A673 (cell line): ENCODE results near the gene ATRIP. TPM values are rescaled to one million over a fixed set of nuclear protein-coding genes. Genes with fewer than 3 reads are reported as not detected.

ENCODE experiments used
- Bru-seq: library from RNA; stranded (reverse); fragments of 400-500 nt; gene quantifications from one replicate; lab custom pipeline; 2021; lab: Mats Ljungman, UMichigan
- BruChase-seq, 2 experiments: library from RNA; stranded (reverse); fragments of 400-500 nt; gene quantifications; one replicate each; lab custom pipeline; 2021; lab: Mats Ljungman, UMichigan
- BruUV-seq: library from RNA; stranded (reverse); fragments of 400-500 nt; replicated peaks from 2 replicates; lab custom pipeline; 2021; lab: Mats Ljungman, UMichigan
- CTCF ChIA-PET: fragments of 300-600 bp; sonication (Branson Sonifier 250); formaldehyde crosslinking; loops from one replicate; lab custom pipeline; 2022; ENCODE audit warnings: antibody characterized with exemption; lab: Charles Lee
- POLR2A ChIA-PET: fragments of 300-600 bp; sonication (Branson Sonifier 250); formaldehyde crosslinking; loops from one replicate; lab custom pipeline; 2022; ENCODE audit warnings: antibody characterized with exemption; ENCODE audit not compliant: low non-redundant PET; lab: Charles Lee
- DNase-seq: peaks from one replicate; pipeline ENCODE4 v3.0.0-alpha.2; 2015; ENCODE audit warnings: low spot score
- H3K27ac ChIP-seq: fragments of 200-600 bp; sonication (generic); 2 replicates; pipeline ENCODE4 v1.5.1; 2016; ENCODE audit warnings: mixed run types, low read depth, mild to moderate bottlenecking, mixed read lengths, antibody characterized with exemption, low read length; ENCODE audit not compliant: poor library complexity, severe bottlenecking
- H3K27me3 ChIP-seq: fragments of 200-600 bp; sonication (generic); replicated peaks from 2 replicates; pipeline ENCODE4 v1.6.1; 2017; ENCODE audit warnings: mixed run types, low read depth, mild to moderate bottlenecking, mixed read lengths, antibody characterized with exemption, low read length; ENCODE audit not compliant: insufficient read depth, poor library complexity
- H3K36me3 ChIP-seq: fragments of 200-600 bp; sonication (generic); 2 replicates; pipeline ENCODE4 v1.6.1; 2016; ENCODE audit warnings: mixed run types, mild to moderate bottlenecking, mixed read lengths, antibody characterized with exemption, low read length; ENCODE audit not compliant: insufficient read depth, poor library complexity, severe bottlenecking
- H3K4me1 ChIP-seq: fragments of 200-600 bp; sonication (generic); 2 replicates; pipeline ENCODE4 v1.6.1; 2017; ENCODE audit warnings: mixed run types, mild to moderate bottlenecking, mixed read lengths, antibody characterized with exemption, low read length; ENCODE audit not compliant: insufficient read depth, poor library complexity, severe bottlenecking
- H3K4me3 ChIP-seq: fragments of 200-600 bp; sonication (generic); 2 replicates; pipeline ENCODE4 v1.5.1; 2016; ENCODE audit warnings: low read depth, mixed run types, mild to moderate bottlenecking, mixed read lengths, low read length; ENCODE audit not compliant: poor library complexity, severe bottlenecking
- H3K9me3 ChIP-seq: fragments of 200-600 bp; sonication (generic); 2 replicates; pipeline ENCODE4 v1.6.1; 2016; ENCODE audit warnings: mixed run types, low read depth, mild to moderate bottlenecking, mixed read lengths, antibody characterized with exemption, low read length; ENCODE audit not compliant: poor library complexity, severe bottlenecking
- CTCF ChIP-seq: fragments of 300-800, 200-600 bp; sonication (generic); conservative IDR thresholded peaks from 2 replicates; pipeline ENCODE4 v1.5.1; 2017; ENCODE audit warnings: low read depth, mild to moderate bottlenecking, antibody characterized with exemption, low read length, moderate library complexity, mixed read lengths
- EZH2 ChIP-seq: fragments of 200-600 bp; sonication (generic); IDR thresholded peaks from 2 replicates; pipeline ENCODE4 v1.6.1; 2017; ENCODE audit warnings: borderline replicate concordance, low read depth, mild to moderate bottlenecking, mixed read lengths, antibody characterized with exemption, low read length; ENCODE audit not compliant: poor library complexity, severe bottlenecking
- intact Hi-C: fragments of 100-400 bp; cut with micrococcal nuclease; formaldehyde crosslinking; loops from one replicate; pipeline ENCODE4 v1.10.0; 2022; ENCODE audit not compliant: unreplicated experiment
- long read RNA-seq: library from polyadenylated mRNA; stranded (forward); transcript quantifications from one replicate; pipeline ENCODE4 v2.0.0, GENCODE V29; 2022
- total RNA-seq: library from RNA; stranded (reverse); gene quantifications from 2 replicates; pipeline ENCODE4 v1.2.3, GENCODE V29; 2021

ATRIP gene
- total RNA-seq: 9.5 and 9.7 TPM in 2 replicates
- Bru-seq, nascent RNA: percentile 53 among the genes with signal in this experiment
- percentile 52 among the genes with signal in this experiment for BruChase-seq, experiment 1, labeled RNA remaining after a 2-hour chase
- percentile 52 among the genes with signal in this experiment for BruChase-seq, experiment 2, labeled RNA remaining after a 6-hour chase
- long read RNA-seq, full-length matches to known transcripts: 9 of 17 reads
- long read RNA-seq, partial matches to known transcripts: 2 of 17 reads
- long read RNA-seq, other reads (novel, unspliced or antisense): 6 of 17 reads

GRCh38 chr3:48446425-48447193 is at the start of gene ATRIP:
ATRIP (plus strand) TSS chr3:48446737; CDS start chr3:48446846, 109 bp downstream.
- ChIA-PET CTCF (interaction anchor here (1.6 kb wide), 1 partner anchor 11 kb away, joined by 6 read pairs; no protein-coding TSS in a partner anchor), POLR2A (no interaction called here)
- H3K27ac ChIP-seq: peak within 1 kb of the TSS; percentile 80
- H3K36me3 ChIP-seq: peaks cover 6% of the 10 kb centered on the region
- intact Hi-C loops: no loop called here
- H3K27me3 ChIP-seq: no peaks in the 10 kb centered on the region
- peak; percentile 79 for DNase-seq
- BruUV-seq: no TSS peak
- TF ChIP-seq CTCF (no peak), EZH2 (no peak)
- peak within 1 kb of the TSS; percentile 77 for H3K4me3 ChIP-seq
- no peaks in the 10 kb centered on the region for H3K9me3 ChIP-seq
- H3K4me1 ChIP-seq: no peaks in the 10 kb centered on the region

- POLR2A ChIA-PET: no interaction called here
- TF ChIP-seq CTCF: no peak
- no peak for TF ChIP-seq EZH2
- H3K36me3 ChIP-seq: no peaks in the 10 kb centered on the region
- no peak overlapping the region for H3K4me3 ChIP-seq
- H3K4me1 ChIP-seq: no peaks in the 10 kb centered on the region
- intact Hi-C loops: no loop called here
- H3K27ac ChIP-seq: no peak overlapping the region
- CTCF ChIA-PET: no interaction called here
- H3K27me3 ChIP-seq: no peaks in the 10 kb centered on the region
- no TSS peak for BruUV-seq
- H3K9me3 ChIP-seq: no peaks in the 10 kb centered on the region
- no peak for DNase-seq
These were observed 48.5 kb upstream of the ATRIP start for GRCh38 chr3:48397767-48398681.

- CTCF ChIA-PET: no interaction called here
- H3K4me1 ChIP-seq: no peaks in the 10 kb centered on the region
- no peaks in the 10 kb centered on the region for H3K27me3 ChIP-seq
- no peaks in the 10 kb centered on the region for H3K36me3 ChIP-seq
- no peak for DNase-seq
- no TSS peak for BruUV-seq
- no peak for TF ChIP-seq CTCF
- TF ChIP-seq EZH2: no peak
- H3K9me3 ChIP-seq: no peaks in the 10 kb centered on the region
- POLR2A ChIA-PET: no interaction called here
- no peak overlapping the region for H3K27ac ChIP-seq
- intact Hi-C loops: no loop called here
- H3K4me3 ChIP-seq: no peak overlapping the region
These were observed 47.7 kb upstream of the ATRIP start for GRCh38 chr3:48398701-48399386.
